ENCODE results near the gene C2orf68. TPM values are rescaled to one million over a fixed set of nuclear protein-coding genes. Genes with fewer than 3 reads are reported as not detected.
A peak's percentile ranks its signal among the peaks of the same experiment; 100 is the strongest.

The C2orf68 gene
- total and polyA plus RNA-seq, 2 of the 13 experiments (the other 11 are each of a cell fraction or from before 2014, with no cell fraction given), result 47.1 to 77.4 TPM

GRCh38 chr2:85589982-85590791 lies 21.7 kb downstream of the C2orf68 start (continued):
- TF ChIP-seq ARID4A (CRISPR knock-in tag; IDR thresholded peaks at IDR 0.05; ENCODE audit: borderline replicate concordance), result peak; percentile 42; the same call in 1 of the 2 replicates
- peak; percentile 60; the same call in 1 of the 2 replicates for TF ChIP-seq DPF2 (CRISPR knock-in tag; IDR thresholded peaks at IDR 0.05; ENCODE audit: borderline replicate concordance, low read depth)
- peak; percentile 13; the same call in 1 of the 2 replicates for TF ChIP-seq CEBPG (CRISPR knock-in tag; IDR thresholded peaks at IDR 0.05)
- TF ChIP-seq ZNF33B (CRISPR knock-in tag; IDR thresholded peaks at IDR 0.05), result no peak; the same call in 1 of the 2 replicates
- TF ChIP-seq, protein P1, sequence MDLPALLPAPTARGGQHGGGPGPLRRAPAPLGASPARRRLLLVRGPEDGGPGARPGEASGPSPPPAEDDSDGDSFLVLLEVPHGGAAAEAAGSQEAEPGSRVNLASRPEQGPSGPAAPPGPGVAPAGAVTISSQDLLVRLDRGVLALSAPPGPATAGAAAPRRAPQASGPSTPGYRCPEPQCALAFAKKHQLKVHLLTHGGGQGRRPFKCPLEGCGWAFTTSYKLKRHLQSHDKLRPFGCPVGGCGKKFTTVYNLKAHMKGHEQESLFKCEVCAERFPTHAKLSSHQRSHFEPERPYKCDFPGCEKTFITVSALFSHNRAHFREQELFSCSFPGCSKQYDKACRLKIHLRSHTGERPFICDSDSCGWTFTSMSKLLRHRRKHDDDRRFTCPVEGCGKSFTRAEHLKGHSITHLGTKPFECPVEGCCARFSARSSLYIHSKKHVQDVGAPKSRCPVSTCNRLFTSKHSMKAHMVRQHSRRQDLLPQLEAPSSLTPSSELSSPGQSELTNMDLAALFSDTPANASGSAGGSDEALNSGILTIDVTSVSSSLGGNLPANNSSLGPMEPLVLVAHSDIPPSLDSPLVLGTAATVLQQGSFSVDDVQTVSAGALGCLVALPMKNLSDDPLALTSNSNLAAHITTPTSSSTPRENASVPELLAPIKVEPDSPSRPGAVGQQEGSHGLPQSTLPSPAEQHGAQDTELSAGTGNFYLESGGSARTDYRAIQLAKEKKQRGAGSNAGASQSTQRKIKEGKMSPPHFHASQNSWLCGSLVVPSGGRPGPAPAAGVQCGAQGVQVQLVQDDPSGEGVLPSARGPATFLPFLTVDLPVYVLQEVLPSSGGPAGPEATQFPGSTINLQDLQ (CRISPR knock-in tag; IDR thresholded peaks at IDR 0.05), result no peak
- peak; percentile 71 for TF ChIP-seq BCL6 (CRISPR knock-in tag; IDR thresholded peaks at IDR 0.05)
- 0 out of 2 replicates have a peak, but pooled peaks have one; percentile 49 for TF ChIP-seq SP4 (CRISPR knock-in tag; IDR thresholded peaks at IDR 0.05)
- TF ChIP-seq FOXA1 (IDR thresholded peaks at IDR 0.05), result peak; percentile 72
- TF ChIP-seq FOXA1 (CRISPR knock-in tag; IDR thresholded peaks at IDR 0.05), result peak; percentile 83
- TF ChIP-seq AKAP8 (CRISPR knock-in tag; IDR thresholded peaks at IDR 0.05), result peak; percentile 69; the same call in 1 of the 2 replicates
- TF ChIP-seq ZSCAN29 (CRISPR knock-in tag; conservative IDR thresholded peaks at IDR 0.05), result no peak
- TF ChIP-seq PHF21A (CRISPR knock-in tag; IDR thresholded peaks at IDR 0.05), result peak; percentile 58
- TF ChIP-seq MIER3 (CRISPR knock-in tag; IDR thresholded peaks at IDR 0.05; ENCODE audit: borderline replicate concordance), result 0 out of 2 replicates have a peak, but pooled peaks have one; percentile 37
- TF ChIP-seq ZHX1 (CRISPR knock-in tag; IDR thresholded peaks at IDR 0.05; ENCODE audit: low read depth), result no peak
- TF ChIP-seq ZNF275 (CRISPR knock-in tag; IDR thresholded peaks at IDR 0.05; ENCODE audit: borderline replicate concordance), result no peak
- TF ChIP-seq ZNF879 (CRISPR knock-in tag; IDR thresholded peaks at IDR 0.05), result no peak
- TF ChIP-seq ZNF615 (CRISPR knock-in tag; IDR thresholded peaks at IDR 0.05; ENCODE audit: borderline replicate concordance), result no peak
- TF ChIP-seq GLI4 (CRISPR knock-in tag; IDR thresholded peaks at IDR 0.05; ENCODE audit: borderline replicate concordance), result 0 out of 2 replicates have a peak, but pooled peaks have one; percentile 15
